Adrenal gland (tissue), 12 donors: ENCODE data around the gene RAB3IL1. TPM values are rescaled to one million over a fixed set of nuclear protein-coding genes. Genes with fewer than 3 reads are reported as not detected.

Experiments
- DNase-seq, 7 donors: peaks; one replicate each; pipeline ENCODE4 v3.0.0-alpha.2; 2019 to 2020
- H3K27ac ChIP-seq, 5 donors: fragments of 200-600 bp; sonication (generic) in 4 of 5; 1 replicate in 3 of 5; 2 replicates in 2 of 5; pipeline versions ENCODE4 v1.5.1 to v1.8.0; 2016 to 2020; ENCODE audit warnings: mild to moderate bottlenecking in 1 of 5
- H3K27me3 ChIP-seq: fragments of 200-600 bp; 2 replicates; pipeline ENCODE4 v1.8.0; 2021
- H3K36me3 ChIP-seq, 2 donors: fragments of 200-600 bp; replicated peaks in 1 of 2; 1 replicate in 1 of 2; 2 replicates in 1 of 2; pipeline versions ENCODE4 v1.5.1 to v1.8.0; 2018 to 2022
- H3K4me1 ChIP-seq, 2 donors: fragments of 200-600 bp; replicated peaks in 1 of 2; 1 replicate in 1 of 2; 2 replicates in 1 of 2; pipeline versions ENCODE4 v1.5.1 to v1.8.0; 2018 to 2021
- H3K4me3 ChIP-seq, 4 donors: fragments of 200-600 bp; sonication (generic) in 3 of 4; one replicate each; pipeline ENCODE4 v1.5.1; 2016 to 2018
- H3K9me3 ChIP-seq, 3 donors: fragments of 200-600 bp; sonication (generic) in 1 of 3; replicated peaks in 1 of 3; 1 replicate in 2 of 3; 2 replicates in 1 of 3; pipeline versions ENCODE4 v1.5.1 to v1.8.0; 2016 to 2021
- CTCF ChIP-seq, 6 experiments: fragments of 450-650 bp in 4 of 6; fragments of 200-600 bp in 2 of 6; sonication (generic) in 1 of 6; IDR thresholded peaks; 1 replicate in 5 of 6; 2 replicates in 1 of 6; pipeline versions ENCODE4 v1.5.1 to v1.8.0; 2016 to 2021; ENCODE audit warnings: antibody characterized with exemption in 6 of 6, mild to moderate bottlenecking in 2 of 6, moderate library complexity in 1 of 6
- POLR2A ChIP-seq, 2 donors: fragments of 450-650 bp; IDR thresholded peaks; one replicate each; pipeline ENCODE4 v1.6.1; 2017; ENCODE audit warnings: antibody characterized with exemption in 2 of 2, mild to moderate bottlenecking in 2 of 2, moderate library complexity in 1 of 2
- WGBS, 4 donors: extraction: QIAGEN DNeasy Blood & Tissue Kit in 2 of 4; methylation state at CpG; one replicate each; pipeline versions ENCODE4 v1.1.5 to v1.1.7; 2013 to 2017; 5-methylcytosine and 5-hydroxymethylcytosine counted together
- intact Hi-C, 2 donors: fragments of 100-400 bp; cut with DNase I; formaldehyde crosslinking; loops; one replicate each; pipeline versions ENCODE4 v1.14.1 to v1.15.0; 2022 to 2023
- polyA plus RNA-seq, 3 donors: library from polyadenylated mRNA; stranded (reverse); fragments of 200-250 nt in 2 of 3; fragments of 350-450 nt in 1 of 3; fragmentation: Illumina TruSeq in 1 of 3; extraction: RNeasy Lipid Tissue Mini Kit (QIAGEN cat#74804) in 1 of 3; gene quantifications; one replicate each; pipeline ENCODE4 v1.2.3, GENCODE V29; 2013 to 2014
- total RNA-seq, 9 donors: library from RNA; depleted of rRNA in 4 of 9; stranded (reverse); fragments of >200 nt in 4 of 9; fragments of 120-200 nt in 1 of 9; fragmentation: NEBNext Ultra II Directional in 1 of 9; extraction: Animal tissue kit (Norgen Biotek cat#: 25700) in 1 of 9; gene quantifications; one replicate each; pipeline versions ENCODE4 v1.1.0 to v1.2.4, GENCODE V29; 2013 to 2023
- donor health status: healthy with polysubstance abuse.
- donor health status: Bipolar disorder and iron deficiency.
- donor health status: DM: yes; HTN: yes; CAD: no.
- donor health status: DM: no; HTN: no; CAD: no.
- donor health status: DM: no; HTN: no; CAD: no.
- donor health status: DM: yes; HTN: yes; CAD: no.

The RAB3IL1 gene
- total and polyA plus RNA-seq, 12 donors = 2.4 to 23.7 (median 17.5) TPM

GRCh38 chr11:61901397-61901796 lies 16.0 kb downstream of the RAB3IL1 start:
- Histone ChIP-seq H3K36me3 (peaks cover 0 to 33% of the 10 kb centered on the region in 2 donors), H3K9me3 (no peaks in the 10 kb centered on the region), H3K4me3 (no peak overlapping the region), H3K27me3 (no peaks in the 10 kb centered on the region), H3K4me1 (no peaks in the 10 kb centered on the region), H3K27ac (no peak overlapping the region)
- intact Hi-C loops = no loop called here
- TF ChIP-seq POLR2A (IDR thresholded peaks at IDR 0.05) = no peak
- no peak for TF ChIP-seq CTCF (IDR thresholded peaks at IDR 0.05)
- 85 to 100% (median 93%) methylated on average over 5 to 10 of the region's 10 CpGs for WGBS, 4 donors
- DNase-seq = no peak

- no peaks in the 10 kb centered on the region for H3K4me1 ChIP-seq
- no peaks in the 10 kb centered on the region for H3K27me3 ChIP-seq
- WGBS, 4 donors = 88 to 93% (median 90%) methylated on average over 12 to 17 of the region's 17 CpGs
- H3K4me3 ChIP-seq = no peak overlapping the region
- H3K9me3 ChIP-seq = no peaks in the 10 kb centered on the region
- no peak overlapping the region for H3K27ac ChIP-seq
- DNase-seq = no peak
- peaks cover 0 to 23% of the 10 kb centered on the region in 2 donors for H3K36me3 ChIP-seq
- intact Hi-C loops = no loop called here
- TF ChIP-seq CTCF (IDR thresholded peaks at IDR 0.05) = no peak
- no peak for TF ChIP-seq POLR2A (IDR thresholded peaks at IDR 0.05)
Measured at GRCh38 chr11:61900251-61900650, 17.1 kb downstream of the RAB3IL1 start.

GRCh38 chr11:61899146-61899841 lies 18.1 kb downstream of the RAB3IL1 start:
- Histone ChIP-seq H3K9me3 (no peaks in the 10 kb centered on the region), H3K27ac (peak overlapping the region in 1 of 5 donors; percentile 47), H3K4me3 (no peak overlapping the region), H3K36me3 (peaks cover 0 to 23% of the 10 kb centered on the region in 2 donors), H3K4me1 (no peaks in the 10 kb centered on the region), H3K27me3 (no peaks in the 10 kb centered on the region)
- intact Hi-C loops = loop anchor here (2.0 to 5.0 kb wide), 4 partner anchors 48 to 208 kb away; no protein-coding TSS in a partner anchor
- peak; percentile 77 to 91 (median 82) for DNase-seq
- no peak for TF ChIP-seq POLR2A (IDR thresholded peaks at IDR 0.05)
- TF ChIP-seq CTCF (IDR thresholded peaks at IDR 0.05) = peak; percentile 98 to 100 (median 99)
- 24 to 63% (median 37%) methylated on average over 14 to 27 of the region's 27 CpGs for WGBS, 4 donors

GRCh38 chr11:61898247-61898582 lies 19.2 kb downstream of the RAB3IL1 start:
- DNase-seq = no peak
- no peaks in the 10 kb centered on the region for H3K27me3 ChIP-seq
- H3K27ac ChIP-seq = no peak overlapping the region
- H3K4me1 ChIP-seq = no peaks in the 10 kb centered on the region
- TF ChIP-seq CTCF (IDR thresholded peaks at IDR 0.05) (no peak), POLR2A (IDR thresholded peaks at IDR 0.05) (no peak)
- no peaks in the 10 kb centered on the region for H3K9me3 ChIP-seq
- H3K36me3 ChIP-seq = peaks cover 0 to 23% of the 10 kb centered on the region in 2 donors
- intact Hi-C loops = loop anchor here (2.0 to 5.0 kb wide), 4 partner anchors 49 to 209 kb away; no protein-coding TSS in a partner anchor
- WGBS, 4 donors = 64 to 89% (median 69%) methylated on average over 5 to 9 of the region's 9 CpGs
- H3K4me3 ChIP-seq = no peak overlapping the region
